ENCODE measurements around the gene FARS2.

GRCh38 chr6:5540370-5540769 lies 279.1 kb downstream of the FARS2 start:
- no peak for TF ChIP-seq CTCF (IDR thresholded peaks at IDR 0.05)
- no peak for TF ChIP-seq POLR2AphosphoS5 (IDR thresholded peaks at IDR 0.05)
- TF ChIP-seq EP300 (IDR thresholded peaks at IDR 0.05) = no peak
- TF ChIP-seq POLR2A (IDR thresholded peaks at IDR 0.05) = no peak
